GM12801 (cell line): Measurements from ENCODE around the gene JPT1.

ENCODE experiments used
- CTCF ChIP-seq: IDR thresholded peaks from one replicate; pipeline ENCODE4 v1.5.1; 2011; ENCODE audit warnings: control low read depth; ENCODE audit not compliant: insufficient read length; ENCODE audit errors: extremely low read depth

The JPT1 gene

GRCh38 chr17:75173526-75173925, 19.2 kb upstream of the JPT1 start:
- no peak for TF ChIP-seq CTCF

- TF ChIP-seq CTCF = no peak
These were observed 14.7 kb upstream of the JPT1 start for GRCh38 chr17:75168998-75169397.

GRCh38 chr17:75163074-75163473, 8.8 kb upstream of the JPT1 start:
- no peak for TF ChIP-seq CTCF

- TF ChIP-seq CTCF = no peak
These were observed 5.9 kb upstream of the JPT1 start for GRCh38 chr17:75160211-75160610.

- no peak for TF ChIP-seq CTCF
These were observed 5.1 kb upstream of the JPT1 start for GRCh38 chr17:75159196-75160031.

- no peak for TF ChIP-seq CTCF
These were observed 884 bp upstream of the JPT1 start for GRCh38 chr17:75155191-75155601.

- no peak for TF ChIP-seq CTCF
These were observed 525 bp downstream of the JPT1 start for GRCh38 chr17:75153780-75154194.
